K562 treated with DMSO at 1 percent for 12 hours (cell line): ENCODE results near the gene ALPK3. TPM values are rescaled to one million over a fixed set of nuclear protein-coding genes. Genes with fewer than 3 reads are reported as not detected.

Experiments
- total RNA-seq: library from RNA; unstranded; fragments of 300-600 nt; gene quantifications from 2 replicates; pipeline ENCODE4 v1.2.3, GENCODE V29; 2022; ENCODE audit not compliant: insufficient read depth

The ALPK3 gene
- 0.14 and 0.52 TPM in 2 replicates for total RNA-seq

GRCh38 chr15:84816694-84817465, at the start of gene ALPK3:
TSS of gene ALPK3 (plus strand) at chr15:84817356. CDS start at chr15:84817453, 97 bp downstream.

GRCh38 chr15:84883916-84884781, 67.0 kb downstream of the ALPK3 start, which contains the start of gene SLC28A1:
TSS of gene SLC28A1 (plus strand) at chr15:84884662. CDS start at chr15:84887761, 3,099 bp downstream.

Other genes with a start within 250 kb of the ALPK3 start
- 5.1 and 7.0 TPM in 2 replicates for gene ZSCAN2, start 216.3 kb upstream of the ALPK3 start, total RNA-seq
- gene WDR73, start 163.1 kb upstream of the ALPK3 start, total RNA-seq: 6.5 and 9.5 TPM in 2 replicates
- gene NMB, start 159.2 kb upstream of the ALPK3 start, total RNA-seq: not detected in 2 replicates
- 205 and 249 TPM in 2 replicates for gene SEC11A, start 101.2 kb upstream of the ALPK3 start, total RNA-seq
- 6.8 and 23.2 TPM in 2 replicates for gene ZNF592, start 68.8 kb upstream of the ALPK3 start, total RNA-seq
- gene SLC28A1, start 67.3 kb downstream of the ALPK3 start, total RNA-seq: not detected in 2 replicates
- 5.7 and 14.5 TPM in 2 replicates for gene PDE8A, start 164.5 kb downstream of the ALPK3 start, total RNA-seq